Mammary epithelial cell (primary cell): Measurements from ENCODE around the gene CPSF3.

Source experiments
- EZH2 ChIP-seq: IDR thresholded peaks from 2 replicates; pipeline ENCODE4 v1.6.1; 2012; ENCODE audit warnings: low read length, inconsistent platforms, borderline replicate concordance
- TF ChIP-seq, protein P1 (sequence below), 2 donors: IDR thresholded peaks in 1 of 2; conservative IDR thresholded peaks in 1 of 2; 2 replicates each; pipeline ENCODE4 v1.5.1; 2011 to 2012; ENCODE audit warnings: inconsistent platforms in 2 of 2, low read length in 2 of 2, mild to moderate bottlenecking in 2 of 2, control low read depth in 1 of 2, low read depth in 1 of 2; ENCODE audit not compliant: insufficient read depth in 1 of 2; ENCODE audit errors: extremely low read depth in 1 of 2

DNA sequence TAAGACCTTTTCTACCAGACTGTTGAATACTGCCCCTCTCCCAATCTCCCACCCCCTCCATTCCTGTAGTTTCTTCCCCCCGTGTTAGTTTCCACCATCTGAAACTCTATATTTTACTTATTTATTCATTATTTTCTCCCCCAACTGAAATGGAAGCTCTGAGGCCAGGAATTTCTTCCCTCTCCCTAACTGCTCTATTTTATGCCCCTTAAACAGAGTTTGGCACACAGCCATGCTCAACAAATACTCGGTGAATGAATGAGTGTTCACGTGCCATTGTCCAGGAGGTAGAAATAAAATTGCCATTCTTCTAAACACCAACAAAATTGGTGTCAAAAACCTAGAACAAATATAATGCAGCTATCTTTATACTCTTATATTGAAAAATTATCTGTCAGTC is 5.7 kb upstream of the CPSF3 start:
- TF ChIP-seq, protein P1, sequence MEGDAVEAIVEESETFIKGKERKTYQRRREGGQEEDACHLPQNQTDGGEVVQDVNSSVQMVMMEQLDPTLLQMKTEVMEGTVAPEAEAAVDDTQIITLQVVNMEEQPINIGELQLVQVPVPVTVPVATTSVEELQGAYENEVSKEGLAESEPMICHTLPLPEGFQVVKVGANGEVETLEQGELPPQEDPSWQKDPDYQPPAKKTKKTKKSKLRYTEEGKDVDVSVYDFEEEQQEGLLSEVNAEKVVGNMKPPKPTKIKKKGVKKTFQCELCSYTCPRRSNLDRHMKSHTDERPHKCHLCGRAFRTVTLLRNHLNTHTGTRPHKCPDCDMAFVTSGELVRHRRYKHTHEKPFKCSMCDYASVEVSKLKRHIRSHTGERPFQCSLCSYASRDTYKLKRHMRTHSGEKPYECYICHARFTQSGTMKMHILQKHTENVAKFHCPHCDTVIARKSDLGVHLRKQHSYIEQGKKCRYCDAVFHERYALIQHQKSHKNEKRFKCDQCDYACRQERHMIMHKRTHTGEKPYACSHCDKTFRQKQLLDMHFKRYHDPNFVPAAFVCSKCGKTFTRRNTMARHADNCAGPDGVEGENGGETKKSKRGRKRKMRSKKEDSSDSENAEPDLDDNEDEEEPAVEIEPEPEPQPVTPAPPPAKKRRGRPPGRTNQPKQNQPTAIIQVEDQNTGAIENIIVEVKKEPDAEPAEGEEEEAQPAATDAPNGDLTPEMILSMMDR (conservative IDR thresholded peaks at IDR 0.05 in 1 of 2, IDR thresholded peaks at IDR 0.05 in 1 of 2; ENCODE audit: extremely low read depth in 1 of 2, insufficient read depth in 1 of 2, low read depth in 1 of 2, low read length in 2 of 2): no peak
- TF ChIP-seq EZH2: no peak
